ENCODE data around the gene LBH.

GRCh38 chr2:30209227-30209626, 22.1 kb upstream of the LBH start:
- TF ChIP-seq POLR2A (IDR thresholded peaks at IDR 0.05) (no peak), POLR2AphosphoS5 (IDR thresholded peaks at IDR 0.05) (no peak)
